H4 (cell line): ENCODE measurements around the gene FAM83C. TPM values are rescaled to one million over a fixed set of nuclear protein-coding genes. Genes with fewer than 3 reads are reported as not detected.

Experiments
- DNase-seq: peaks from one replicate; pipeline ENCODE4 v3.0.0-alpha.2; 2015; ENCODE audit warnings: low spot score
- total RNA-seq: library from RNA; depleted of rRNA; stranded (reverse); fragments of >200 nt; shearing (Covaris generic); gene quantifications from 2 replicates; pipeline ENCODE4 v1.2.3, GENCODE V29; 2014

Gene FAM83C
- total RNA-seq, 1 experiment from 2014 or later, result not detected

DNA sequence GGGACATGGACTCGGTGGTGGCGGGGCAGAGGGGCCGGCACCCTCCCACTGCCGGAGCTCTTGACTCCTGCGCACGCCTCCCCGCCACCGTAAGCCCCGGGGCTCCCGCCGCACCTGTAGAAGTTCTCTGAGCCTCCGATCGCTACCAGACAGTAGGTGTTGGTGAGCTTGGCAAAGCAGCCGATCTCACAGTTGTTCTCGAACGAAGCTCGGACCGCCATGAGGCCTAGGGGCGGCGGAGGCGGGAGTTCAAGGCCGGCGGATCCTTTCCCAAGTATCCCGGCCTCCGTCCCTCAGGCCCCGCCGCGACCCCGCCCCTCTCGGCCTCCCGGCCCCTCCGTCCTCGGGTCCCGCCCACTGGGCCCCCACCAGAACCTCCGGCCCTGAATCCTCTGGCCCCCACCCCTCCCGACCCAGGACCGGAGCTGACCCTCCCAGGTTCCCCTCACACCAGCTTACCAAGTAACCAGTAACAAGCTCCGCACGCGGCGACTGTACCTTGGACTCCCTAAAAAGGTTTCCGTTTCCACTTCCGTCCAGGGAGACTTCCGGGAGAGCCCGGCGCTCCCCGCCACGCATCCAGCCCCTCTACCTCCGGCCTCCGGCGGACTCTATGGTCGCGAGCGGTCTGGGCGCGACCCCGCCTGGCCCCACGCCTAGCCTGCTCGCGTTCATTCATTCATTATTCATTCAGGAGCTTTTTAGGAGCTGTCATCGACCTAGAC lies 7.8 kb downstream of the FAM83C start, which contains the start of gene EIF6:
Gene EIF6 (minus strand): TSS at position 506 of the 725 bp plus-strand sequence. CDS start 285 bp downstream, at position 221.
- DNase-seq, result peak; percentile 80

DNA sequence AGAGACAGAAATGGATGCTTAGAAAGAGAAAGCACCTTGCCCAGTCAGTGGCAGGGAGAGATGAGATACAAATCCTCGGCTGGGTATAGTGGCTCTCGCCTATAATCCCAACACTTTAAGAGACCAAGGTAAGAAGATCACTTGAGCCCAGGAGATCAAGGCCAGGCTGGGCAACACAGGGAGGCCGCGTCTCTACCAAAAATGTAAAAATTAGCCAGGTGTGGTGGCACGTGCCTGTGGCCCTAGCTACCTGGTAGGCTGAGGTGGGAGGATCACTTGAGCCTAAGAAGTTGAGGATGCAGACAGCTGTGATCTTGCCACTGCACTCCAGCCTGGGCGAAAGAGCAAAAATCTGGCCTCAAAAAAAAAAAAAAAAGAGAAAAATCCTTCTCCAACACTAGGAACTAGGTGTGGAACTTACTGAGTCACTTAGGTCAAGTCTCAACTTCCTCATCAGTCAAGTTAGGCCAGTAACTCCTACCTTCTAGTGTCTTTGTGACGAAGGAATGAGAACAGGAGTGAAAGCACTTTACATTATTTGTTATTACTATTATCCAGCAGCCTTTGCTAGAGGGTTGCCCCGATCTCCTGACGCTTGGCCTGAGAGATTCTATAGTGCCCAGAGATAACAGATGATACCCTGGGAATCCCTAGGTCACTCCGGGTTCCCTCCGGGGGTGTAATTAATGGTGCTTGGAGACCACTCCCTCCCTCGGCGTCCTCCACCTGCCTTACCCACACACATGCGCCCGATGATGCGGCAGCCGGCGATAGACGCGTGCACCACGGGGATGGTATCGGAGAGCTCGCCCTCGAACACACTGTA lies 8.6 kb downstream of the FAM83C start:
- no peak for DNase-seq

DNA sequence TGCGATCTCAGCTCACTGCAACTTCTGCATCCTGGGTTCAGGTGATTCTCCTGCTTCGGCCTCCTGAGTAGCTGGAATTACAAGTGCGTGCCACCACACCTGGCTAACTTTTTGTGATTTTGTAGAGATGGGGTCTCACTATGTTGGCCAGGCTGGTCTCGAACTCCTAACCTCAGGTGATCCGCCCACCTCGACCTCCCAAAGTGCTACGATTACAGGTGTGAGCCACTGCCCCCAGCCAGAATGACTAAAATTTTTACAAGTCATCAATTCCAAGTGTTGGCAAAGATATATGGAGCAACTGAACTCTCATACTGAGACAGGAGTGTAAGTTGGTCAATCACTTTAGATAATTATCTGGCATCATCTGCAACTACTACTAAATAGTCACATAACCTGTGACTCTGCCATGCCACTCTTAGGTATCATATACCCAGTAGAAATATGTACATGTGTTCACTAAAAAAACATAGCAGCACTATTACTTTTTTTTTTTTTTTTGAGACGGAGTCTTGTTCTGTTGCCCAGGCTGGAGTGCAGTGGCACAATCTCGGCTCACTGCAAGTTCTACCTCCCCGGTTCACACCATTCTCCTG lies 10.6 kb downstream of the FAM83C start:
- no peak for DNase-seq

DNA sequence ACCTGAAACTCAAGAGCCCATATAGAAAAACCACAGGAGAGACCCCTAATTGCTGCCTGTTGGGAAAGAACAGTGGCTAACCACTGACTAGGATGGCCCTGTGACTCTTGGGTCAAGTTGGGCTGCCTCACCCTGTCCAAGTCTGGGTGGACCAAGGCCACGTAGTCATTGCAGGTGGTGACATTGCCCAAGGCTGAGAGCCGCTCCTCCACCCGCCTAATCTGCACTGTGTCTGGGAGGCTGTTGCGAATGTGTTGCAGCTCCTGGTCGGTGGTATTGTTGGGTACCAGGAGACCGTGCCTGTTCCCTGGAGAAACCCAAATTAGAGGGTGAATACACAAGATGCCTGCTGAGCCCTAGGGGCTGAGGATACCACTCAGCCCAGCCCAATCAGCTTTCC lies 11.7 kb downstream of the FAM83C start:
- DNase-seq, result no peak

DNA sequence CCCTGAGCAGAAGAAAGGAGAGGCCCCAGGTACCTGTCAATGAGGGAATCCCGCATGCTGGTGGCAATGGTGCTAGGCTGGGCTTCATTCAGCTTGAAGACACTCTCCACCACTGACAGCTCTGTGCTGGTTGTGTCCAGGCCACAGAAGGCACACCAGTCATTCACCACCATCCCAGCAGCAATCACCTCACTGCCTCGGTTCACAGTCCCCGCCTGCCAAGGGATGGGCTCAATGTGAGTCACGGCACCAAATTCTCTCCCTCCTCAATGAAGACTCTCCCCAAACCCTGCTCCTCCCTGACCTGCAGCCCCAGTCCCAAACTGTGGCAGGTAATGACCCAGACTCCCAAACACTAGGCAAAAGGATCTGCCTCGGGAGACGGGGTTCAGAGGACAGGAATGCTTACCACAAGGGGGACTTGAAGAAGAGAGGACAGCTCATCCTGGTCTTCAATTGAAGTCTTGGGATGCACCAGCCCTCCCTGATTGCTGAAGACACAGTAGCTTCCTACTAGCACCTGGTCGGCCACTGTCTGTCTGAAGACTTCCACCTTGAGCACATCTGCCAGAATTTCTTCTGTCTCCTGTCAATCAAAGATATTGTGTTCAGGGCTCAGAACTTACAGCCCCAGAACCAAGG lies 12.6 kb downstream of the FAM83C start:
- no peak for DNase-seq

DNA sequence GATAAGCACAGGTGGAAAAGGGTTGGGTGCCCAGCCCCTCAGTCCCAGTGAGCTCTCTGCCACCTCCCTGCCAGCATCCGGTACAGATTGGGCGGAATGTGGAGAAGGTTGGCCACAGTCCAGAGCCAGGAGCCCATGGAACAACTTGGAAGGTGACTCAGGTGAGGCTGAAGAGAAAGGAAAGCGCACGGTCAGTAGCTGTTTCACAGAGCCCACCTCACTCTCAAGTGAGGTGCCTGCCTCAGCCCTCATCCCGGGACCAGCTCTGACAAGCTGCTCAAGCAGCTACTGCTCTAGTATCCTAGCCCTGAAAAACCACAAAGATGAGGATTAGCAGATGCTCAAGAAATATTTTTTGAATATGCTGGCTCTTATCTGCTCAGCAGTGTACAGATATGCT lies 13.2 kb downstream of the FAM83C start:
- no peak for DNase-seq

DNA sequence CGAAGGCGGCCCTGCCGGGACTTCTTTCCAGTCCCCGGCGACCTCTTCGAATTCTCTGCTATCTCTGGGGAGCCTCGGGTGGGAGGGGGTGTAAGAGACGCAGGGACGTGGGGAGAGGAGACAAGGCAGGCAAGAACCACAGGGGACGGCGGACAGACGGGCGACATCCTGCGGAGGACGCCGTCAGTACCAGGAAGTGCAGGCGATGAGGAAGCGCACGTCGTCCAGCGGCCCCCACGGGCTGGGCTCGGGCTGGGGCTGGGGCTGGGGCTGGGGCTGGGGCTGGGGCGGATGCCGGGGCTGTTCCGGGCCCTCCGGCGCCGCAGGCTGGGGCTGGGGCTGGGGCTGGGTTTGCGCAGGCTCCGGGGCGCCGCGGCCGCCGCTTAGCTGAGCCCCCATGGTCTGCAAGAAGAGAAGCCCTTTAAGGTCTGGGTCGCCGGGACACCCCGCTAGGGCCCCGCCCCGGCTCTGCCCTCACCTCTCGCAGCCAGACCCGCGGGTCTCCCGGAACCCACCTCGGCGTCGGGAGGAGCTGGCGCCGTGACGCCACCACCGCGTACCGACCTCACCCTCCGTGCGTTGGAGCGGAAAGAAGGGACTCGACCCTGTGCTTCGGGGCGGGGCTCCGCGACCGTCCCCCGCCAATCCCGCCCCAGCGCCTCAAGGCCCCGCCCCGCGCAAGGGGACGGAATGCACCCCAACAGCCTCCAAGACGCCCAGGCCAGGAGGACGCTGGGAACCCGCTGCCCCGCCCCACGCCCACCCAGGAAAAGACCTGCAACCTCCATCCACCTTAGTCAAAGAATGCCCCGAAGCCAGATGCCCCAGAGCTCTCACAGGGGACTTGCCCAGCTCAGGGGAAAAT lies 14.5 kb downstream of the FAM83C start, which contains the start of gene MMP24OS:
Gene MMP24OS (minus strand): TSS at position 592 of the 865 bp plus-strand sequence. CDS start 193 bp downstream, at position 399.
- DNase-seq, result peak; percentile 86

DNA sequence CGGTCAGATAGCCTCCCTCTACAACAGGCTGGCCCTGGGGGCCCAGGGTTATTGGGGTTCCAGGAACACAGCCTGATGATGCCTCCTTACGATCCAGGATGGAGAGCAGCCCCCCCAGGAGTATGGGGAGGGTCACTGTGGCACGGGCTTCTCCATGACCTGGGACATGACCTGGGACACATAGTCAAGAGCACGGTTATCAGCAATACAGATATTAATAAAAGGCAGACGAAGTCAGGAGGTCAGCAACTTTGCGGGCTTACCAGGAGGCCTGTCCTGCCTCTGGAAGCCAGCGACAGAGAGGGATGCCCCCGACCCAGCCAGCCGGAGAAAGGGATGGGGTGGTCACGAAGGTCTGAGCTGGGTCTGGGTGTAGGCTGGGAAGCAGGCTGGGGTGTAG lies 15.1 kb downstream of the FAM83C start:
- DNase-seq, result no peak

DNA sequence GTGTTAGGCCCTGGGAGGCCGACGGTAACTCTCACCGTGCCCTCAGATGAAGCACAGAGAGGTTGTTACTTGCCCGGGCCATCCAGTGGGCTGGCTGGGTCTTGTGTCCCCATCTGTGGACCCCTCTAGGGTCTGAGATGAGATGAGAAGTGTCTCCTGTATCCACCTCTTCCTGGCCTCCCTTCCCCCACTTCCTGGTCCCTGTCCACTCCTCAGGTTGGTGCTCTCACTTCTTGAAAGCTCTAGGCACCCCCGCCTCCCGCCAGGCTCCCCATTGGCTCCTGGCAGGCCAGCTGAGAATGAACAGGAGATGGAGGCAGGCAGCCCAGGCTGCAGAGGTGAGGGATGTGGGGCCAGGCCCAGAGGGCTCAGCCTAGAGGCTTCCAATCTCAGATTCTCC lies 15.8 kb downstream of the FAM83C start:
- no peak for DNase-seq

DNA sequence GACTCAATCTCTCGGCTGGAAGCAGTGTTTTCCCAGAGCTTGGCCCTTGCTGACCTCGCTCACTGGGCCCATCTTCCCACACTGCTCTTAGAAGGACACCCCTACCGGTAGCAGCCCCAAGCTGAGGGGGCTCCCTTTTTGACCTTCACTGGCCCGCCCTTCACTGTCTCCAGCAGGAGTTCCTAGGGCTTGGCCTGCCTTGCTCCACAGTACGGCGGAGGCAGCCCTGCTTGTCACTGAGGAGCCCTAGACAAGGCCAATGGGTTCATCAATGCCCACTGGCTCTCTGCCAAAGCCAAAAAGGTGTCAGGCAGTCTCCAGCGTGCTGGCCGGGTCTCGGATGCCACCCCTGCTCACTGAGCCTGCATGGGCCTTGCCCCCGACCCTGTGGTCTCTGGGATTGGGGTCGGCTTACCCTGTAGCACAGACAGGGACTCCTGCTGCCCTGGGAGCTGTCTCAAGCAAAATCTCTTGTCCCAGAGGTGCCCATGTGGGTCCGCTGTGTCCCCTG lies 16.4 kb downstream of the FAM83C start:
- no peak for DNase-seq

DNA sequence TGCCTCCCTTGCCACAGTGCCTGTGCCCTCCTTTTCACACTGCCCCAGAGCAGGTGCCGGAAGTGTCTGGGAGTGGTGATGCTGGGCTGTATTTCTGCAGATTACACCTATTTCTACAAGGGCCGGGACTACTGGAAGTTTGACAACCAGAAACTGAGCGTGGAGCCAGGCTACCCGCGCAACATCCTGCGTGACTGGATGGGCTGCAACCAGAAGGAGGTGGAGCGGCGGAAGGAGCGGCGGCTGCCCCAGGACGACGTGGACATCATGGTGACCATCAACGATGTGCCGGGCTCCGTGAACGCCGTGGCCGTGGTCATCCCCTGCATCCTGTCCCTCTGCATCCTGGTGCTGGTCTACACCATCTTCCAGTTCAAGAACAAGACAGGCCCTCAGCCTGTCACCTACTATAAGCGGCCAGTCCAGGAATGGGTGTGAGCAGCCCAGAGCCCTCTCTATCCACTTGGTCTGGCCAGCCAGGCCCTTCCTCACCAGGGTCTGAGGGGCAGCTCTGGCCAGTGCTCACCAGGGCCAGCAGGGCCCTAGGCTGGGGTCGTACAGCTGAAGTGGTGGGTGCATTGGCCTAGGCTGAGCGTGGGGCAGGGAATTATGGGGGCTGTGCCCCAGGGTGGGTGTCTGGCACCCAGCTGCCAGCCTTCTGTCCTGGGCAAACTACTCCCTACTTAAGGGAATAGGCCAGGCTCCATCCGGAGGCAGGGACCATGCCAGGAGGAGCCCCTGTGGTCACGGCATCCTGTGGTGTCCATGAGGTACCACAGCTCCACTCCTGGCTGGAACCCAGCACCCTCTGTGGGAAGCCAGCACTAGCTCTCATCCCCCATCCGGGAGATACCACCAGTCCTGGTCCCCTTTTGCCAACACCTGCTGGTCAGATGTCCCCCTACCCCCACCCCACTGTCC lies 17.8 kb downstream of the FAM83C start:
- no peak for DNase-seq

DNA sequence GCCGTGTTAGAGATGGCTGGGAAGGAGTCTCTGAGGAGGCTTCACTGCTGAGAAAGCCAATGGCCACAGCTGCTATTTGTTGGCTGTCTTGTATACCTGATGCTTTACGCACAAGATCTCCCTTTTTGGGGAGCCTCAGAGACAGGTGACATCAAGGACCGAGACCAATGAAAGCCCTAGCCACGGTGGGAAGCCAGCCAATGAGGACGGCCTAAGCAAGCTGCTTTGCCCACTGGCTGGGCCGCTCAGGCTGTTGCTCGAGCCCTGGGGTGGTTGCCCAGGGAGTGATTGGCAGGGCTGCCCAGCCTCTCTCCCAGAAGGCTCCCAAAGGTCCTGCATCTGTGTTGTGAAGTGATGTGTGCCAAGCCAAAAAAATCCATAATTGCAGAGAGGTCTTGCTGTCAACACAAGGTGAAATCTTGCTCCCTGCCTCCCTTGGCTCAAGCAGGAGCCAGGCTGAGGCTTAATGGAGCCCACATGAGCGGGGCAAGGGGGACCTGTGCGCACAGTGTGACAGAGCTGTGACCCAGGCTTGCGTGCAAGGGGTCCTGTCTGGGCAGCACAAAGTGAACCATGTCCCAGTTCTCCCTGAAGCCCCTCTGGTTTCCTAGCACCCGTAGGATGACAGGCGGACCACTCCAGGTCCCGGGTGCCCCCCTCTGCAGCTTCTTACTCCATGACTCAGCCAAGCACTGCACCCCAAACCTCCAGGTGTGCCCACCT lies 18.6 kb downstream of the FAM83C start:
- DNase-seq, result no peak

DNA sequence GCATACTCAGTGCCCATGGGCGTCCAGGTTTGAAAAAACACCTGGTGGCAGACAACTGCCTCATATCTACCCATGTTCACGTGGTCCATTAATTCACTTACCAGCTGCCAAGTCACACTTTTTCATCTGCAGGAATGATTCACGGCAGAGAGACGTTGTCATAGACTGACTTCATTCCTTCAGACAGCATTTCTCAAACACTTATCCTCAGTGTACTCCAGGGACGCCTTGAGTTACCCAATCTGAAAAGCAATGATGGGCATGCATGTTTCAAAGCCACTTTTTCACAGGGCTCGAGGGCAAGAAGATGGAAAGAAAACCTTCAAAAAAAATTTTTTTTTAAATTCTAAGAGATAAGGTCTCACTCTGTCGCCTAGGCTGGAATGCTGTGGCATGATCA lies 20.3 kb downstream of the FAM83C start:
- DNase-seq, result no peak

DNA sequence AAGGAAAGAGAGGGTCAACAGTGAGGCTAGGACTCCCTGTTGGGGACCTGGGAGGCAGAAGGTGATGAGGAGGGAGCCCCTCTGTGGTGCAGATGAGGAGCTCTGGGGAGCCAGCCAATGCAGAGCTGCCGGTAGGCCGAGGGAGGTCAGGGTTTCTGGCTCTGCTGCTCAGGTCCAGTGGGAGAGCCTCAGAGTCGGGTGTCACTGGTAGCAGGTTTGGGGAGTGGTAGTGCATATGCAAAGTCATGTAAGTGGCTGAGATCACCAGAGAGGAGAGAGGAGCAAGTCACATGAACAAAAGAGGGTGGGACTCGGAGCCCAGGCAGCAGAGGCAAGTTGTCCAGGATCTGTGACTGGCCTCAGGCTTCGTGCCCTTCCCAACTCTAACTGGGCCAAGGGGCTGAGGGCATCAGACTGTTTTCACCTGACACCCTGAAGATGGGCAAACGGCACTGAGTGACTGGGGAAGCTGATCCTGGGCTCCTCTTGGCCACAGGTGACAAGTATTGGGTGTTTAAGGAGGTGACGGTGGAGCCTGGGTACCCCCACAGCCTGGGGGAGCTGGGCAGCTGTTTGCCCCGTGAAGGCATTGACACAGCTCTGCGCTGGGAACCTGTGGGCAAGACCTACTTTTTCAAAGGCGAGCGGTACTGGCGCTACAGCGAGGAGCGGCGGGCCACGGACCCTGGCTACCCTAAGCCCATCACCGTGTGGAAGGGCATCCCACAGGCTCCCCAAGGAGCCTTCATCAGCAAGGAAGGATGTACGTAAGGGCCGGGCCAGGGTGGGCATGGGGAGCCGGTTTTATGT lies 20.9 kb downstream of the FAM83C start:
- DNase-seq, result no peak

DNA sequence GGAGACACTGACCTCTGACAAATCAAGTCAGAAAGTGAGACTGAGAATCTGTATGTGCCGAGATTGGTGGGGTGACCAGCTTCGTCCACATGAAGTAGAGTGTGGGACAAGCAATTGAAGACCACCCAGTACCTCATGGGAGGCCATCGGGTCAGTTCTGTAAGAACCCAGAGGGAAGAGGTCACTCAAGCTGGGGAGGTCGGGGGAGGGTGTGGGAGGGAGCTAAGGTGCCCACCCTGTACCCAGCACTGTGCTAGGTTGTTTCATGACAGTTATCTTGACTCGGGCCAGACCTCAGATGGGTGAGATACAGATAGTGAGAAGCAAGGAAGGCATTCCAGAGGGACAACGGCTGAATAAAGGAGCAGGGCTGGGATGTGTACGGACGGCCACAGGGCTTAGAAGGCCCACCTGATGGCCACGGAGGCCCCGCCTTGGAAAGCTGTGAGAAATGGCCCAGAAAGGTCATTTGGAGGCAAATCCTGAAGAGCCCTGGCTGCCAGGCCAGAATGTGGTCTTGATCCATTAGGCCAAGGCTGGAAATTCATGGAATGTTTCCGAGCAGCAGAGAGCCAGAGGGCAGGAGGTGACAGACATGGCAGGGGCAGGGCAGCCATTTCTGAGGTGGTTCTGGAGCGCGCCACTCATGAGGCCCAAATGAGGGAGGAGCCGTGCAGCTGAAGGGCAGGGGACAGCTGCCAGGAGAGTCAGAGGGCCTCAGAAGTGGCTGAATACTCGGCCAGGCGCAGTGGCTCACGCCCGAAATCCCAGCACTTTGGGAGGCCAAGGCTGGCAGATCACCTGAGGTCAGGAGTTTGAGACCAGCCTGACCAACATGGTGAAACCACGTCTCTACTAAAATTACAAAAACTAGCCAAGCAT lies 22.0 kb downstream of the FAM83C start:
- no peak for DNase-seq

DNA sequence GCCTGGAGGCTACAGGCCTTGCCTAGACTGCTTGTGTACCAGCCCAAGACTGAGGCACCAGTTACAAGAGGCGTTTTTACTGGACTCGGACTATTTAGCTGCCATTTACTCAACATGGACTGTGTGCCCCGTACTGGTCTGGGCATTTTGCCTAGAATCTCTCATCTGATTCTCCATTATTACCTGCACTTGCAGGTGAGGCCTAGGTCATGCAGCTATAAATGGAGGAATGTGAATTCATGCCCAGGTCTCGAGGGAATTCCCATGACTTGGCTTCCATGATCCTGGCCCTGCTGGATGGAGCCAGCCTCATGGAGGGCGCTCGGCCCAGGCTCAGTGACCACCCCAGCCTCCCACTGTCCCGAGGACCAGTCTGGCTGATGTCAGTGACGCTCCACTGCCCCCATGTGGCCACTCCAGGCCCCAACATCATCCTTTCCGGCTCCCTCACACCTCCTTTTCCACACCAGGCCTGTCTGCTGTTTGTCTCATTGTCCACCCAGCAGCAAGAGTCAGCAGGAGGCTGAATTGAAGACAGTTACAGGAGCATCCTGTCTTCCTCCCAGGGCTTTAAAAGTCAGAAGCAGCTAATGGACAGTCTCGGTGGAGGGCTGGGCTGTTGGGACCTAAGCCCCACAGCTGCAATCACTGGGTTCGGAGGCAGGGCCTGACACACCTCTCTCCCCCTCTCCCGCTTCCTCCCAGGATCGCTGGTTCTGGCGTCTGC lies 23.0 kb downstream of the FAM83C start:
- DNase-seq, result peak; percentile 56
